Measurements from ENCODE around the gene SLC37A1. TPM values are rescaled to one million over a fixed set of nuclear protein-coding genes. Genes with fewer than 3 reads are reported as not detected.
"Not testable (repeated sequence)": the region's sequence is repeated elsewhere in the genome, so short reads cannot be mapped to it uniquely, and the experiment has no call there.

The SLC37A1 gene
- total RNA-seq, 4 donors from 2014 or later = 2.3 to 8.8 (median 6.3) TPM

DNA sequence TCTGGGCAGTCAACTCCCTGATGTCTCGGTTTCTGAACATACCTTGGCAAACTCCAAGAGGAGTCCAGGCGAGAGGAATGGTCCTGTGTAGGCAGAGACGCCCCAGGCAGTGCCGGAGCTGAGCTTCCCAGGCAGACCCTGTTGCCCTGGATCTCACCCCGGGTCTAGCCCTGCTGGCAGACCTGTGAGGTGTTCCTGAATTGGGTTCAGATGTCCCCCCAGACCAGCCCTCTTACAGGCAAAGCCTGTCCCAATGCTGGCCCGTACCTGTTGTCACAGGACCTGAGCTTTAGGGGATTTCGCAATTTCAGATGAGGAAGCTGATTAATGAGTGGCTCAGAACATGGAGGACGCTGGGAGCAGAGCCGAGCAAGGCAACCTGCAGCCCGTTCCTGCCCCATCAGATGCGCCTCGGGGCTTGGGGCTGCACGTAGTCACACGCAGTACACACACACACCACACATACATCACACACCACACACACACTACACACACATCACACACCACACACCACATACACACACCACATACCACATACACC lies 101.2 kb downstream of the SLC37A1 start:
- intact Hi-C loops (cut with DNase I; ENCODE audit: low total_unique reads) = no loop called here
- H3K4me1 ChIP-seq = no peaks in the 10 kb centered on the region
- no peak for TF ChIP-seq POLR2A (IDR thresholded peaks at IDR 0.05)
- TF ChIP-seq, protein P1, sequence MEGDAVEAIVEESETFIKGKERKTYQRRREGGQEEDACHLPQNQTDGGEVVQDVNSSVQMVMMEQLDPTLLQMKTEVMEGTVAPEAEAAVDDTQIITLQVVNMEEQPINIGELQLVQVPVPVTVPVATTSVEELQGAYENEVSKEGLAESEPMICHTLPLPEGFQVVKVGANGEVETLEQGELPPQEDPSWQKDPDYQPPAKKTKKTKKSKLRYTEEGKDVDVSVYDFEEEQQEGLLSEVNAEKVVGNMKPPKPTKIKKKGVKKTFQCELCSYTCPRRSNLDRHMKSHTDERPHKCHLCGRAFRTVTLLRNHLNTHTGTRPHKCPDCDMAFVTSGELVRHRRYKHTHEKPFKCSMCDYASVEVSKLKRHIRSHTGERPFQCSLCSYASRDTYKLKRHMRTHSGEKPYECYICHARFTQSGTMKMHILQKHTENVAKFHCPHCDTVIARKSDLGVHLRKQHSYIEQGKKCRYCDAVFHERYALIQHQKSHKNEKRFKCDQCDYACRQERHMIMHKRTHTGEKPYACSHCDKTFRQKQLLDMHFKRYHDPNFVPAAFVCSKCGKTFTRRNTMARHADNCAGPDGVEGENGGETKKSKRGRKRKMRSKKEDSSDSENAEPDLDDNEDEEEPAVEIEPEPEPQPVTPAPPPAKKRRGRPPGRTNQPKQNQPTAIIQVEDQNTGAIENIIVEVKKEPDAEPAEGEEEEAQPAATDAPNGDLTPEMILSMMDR (IDR thresholded peaks at IDR 0.05) = no peak
- no peaks in the 10 kb centered on the region for H3K27me3 ChIP-seq
- H3K4me3 ChIP-seq = no peak overlapping the region
- no peaks in the 10 kb centered on the region for H3K36me3 ChIP-seq
- DNase-seq = peak in 1 of 2 donors; percentile 4
- H3K9me3 ChIP-seq = peaks cover 0 to 4% of the 10 kb centered on the region in 2 donors
- H3K27ac ChIP-seq = no peak overlapping the region

DNA sequence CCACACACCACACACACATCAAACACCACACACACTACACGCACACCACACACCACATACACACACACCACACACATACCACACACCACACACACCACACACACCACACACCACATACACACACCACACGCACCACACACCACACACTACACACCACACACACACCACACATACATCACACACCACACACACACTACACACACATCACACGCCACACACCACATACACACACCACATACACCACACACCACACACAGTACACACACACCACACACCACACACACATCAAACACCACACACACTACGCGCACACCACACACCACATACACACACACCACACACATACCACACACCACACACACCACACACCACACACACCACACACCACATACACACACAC lies 101.7 kb downstream of the SLC37A1 start:
- H3K4me3 ChIP-seq; H3K4me1 ChIP-seq; DNase-seq; H3K36me3 ChIP-seq; H3K27ac ChIP-seq; H3K9me3 ChIP-seq; intact Hi-C loops (cut with DNase I; ENCODE audit: low total_unique reads); H3K27me3 ChIP-seq: not testable (repeated sequence)

DNA sequence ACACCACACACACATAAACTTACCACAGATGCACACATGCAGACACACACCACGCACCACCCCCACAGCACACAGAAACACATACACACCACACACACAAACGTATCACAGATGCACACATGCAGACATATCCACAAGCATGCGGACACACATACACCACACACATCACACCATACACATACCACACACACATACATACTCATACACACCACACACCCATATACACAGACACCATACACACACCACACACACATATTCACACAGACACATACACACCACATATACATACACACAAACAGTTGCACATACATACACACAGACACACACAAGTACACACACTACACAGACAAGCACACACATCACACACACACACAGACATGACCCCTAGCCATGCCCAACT lies 102.3 kb downstream of the SLC37A1 start:
- TF ChIP-seq, protein P1 (IDR thresholded peaks at IDR 0.05) = no peak
- TF ChIP-seq POLR2A (IDR thresholded peaks at IDR 0.05) = no peak
- Histone ChIP-seq H3K9me3 (peaks cover 0 to 4% of the 10 kb centered on the region in 2 donors), H3K27me3 (no peaks in the 10 kb centered on the region), H3K36me3 (no peaks in the 10 kb centered on the region), H3K27ac (no peak overlapping the region), H3K4me3 (no peak overlapping the region), H3K4me1 (no peaks in the 10 kb centered on the region)
- DNase-seq = peak in 1 of 2 donors; percentile 2
- intact Hi-C loops (cut with DNase I; ENCODE audit: low total_unique reads) = no loop called here

DNA sequence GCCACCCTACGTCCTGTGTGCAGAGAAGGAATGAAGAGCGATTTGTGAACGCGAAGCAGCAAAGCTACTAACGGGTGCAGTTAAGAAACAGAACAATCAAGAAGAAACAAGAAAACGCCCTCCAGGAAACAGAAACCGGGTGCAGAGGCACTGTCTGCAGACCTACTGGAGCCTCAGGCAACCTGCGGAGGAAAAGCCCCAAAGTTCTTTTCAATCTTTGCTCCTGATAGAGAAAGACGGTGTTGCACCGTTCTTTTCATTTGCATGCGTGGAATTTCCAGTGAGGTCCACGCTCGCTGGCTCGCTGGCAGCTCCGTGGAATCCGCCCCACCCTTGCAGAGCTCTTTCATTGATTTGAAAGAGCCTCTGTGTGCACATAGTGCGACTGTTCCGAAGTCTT lies 102.8 kb downstream of the SLC37A1 start:
- Histone ChIP-seq H3K27me3 (no peaks in the 10 kb centered on the region), H3K9me3 (peaks cover 0 to 4% of the 10 kb centered on the region in 2 donors), H3K4me1 (no peaks in the 10 kb centered on the region), H3K27ac (no peak overlapping the region), H3K36me3 (no peaks in the 10 kb centered on the region), H3K4me3 (no peak overlapping the region)
- no peak for TF ChIP-seq POLR2A (IDR thresholded peaks at IDR 0.05)
- TF ChIP-seq, protein P1 (IDR thresholded peaks at IDR 0.05) = no peak
- peak in 1 of 2 donors; percentile 1 for DNase-seq
- intact Hi-C loops (cut with DNase I; ENCODE audit: low total_unique reads) = no loop called here

DNA sequence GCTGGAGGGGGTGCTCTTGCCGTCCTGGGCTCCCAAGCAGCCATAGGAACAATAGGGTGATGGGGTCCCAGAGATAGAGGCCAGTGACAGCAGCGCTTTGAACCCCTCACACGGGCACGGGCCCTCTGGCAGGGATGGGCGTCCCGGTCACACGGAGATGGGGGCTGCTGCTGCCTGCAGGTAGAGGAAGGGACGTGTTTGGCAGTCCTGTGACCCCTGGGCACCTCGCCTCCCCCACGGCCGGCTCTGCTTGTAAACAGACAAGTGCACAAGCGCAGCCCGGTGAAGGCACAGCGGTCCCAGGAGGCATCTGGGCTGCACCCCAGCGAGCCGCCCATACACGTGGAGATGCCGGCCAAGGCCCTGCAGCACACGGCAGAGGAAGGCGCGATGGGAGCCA lies 103.3 kb downstream of the SLC37A1 start:
- peak in 1 of 2 donors; percentile 9 for DNase-seq
- no peaks in the 10 kb centered on the region for H3K4me1 ChIP-seq
- no peaks in the 10 kb centered on the region for H3K27me3 ChIP-seq
- H3K36me3 ChIP-seq = no peaks in the 10 kb centered on the region
- no peak for TF ChIP-seq POLR2A (IDR thresholded peaks at IDR 0.05)
- TF ChIP-seq, protein P1 (IDR thresholded peaks at IDR 0.05) = no peak
- no peak overlapping the region for H3K27ac ChIP-seq
- no peak overlapping the region for H3K4me3 ChIP-seq
- H3K9me3 ChIP-seq = peaks cover 0 to 3% of the 10 kb centered on the region in 2 donors
- intact Hi-C loops (cut with DNase I; ENCODE audit: low total_unique reads) = no loop called here

DNA sequence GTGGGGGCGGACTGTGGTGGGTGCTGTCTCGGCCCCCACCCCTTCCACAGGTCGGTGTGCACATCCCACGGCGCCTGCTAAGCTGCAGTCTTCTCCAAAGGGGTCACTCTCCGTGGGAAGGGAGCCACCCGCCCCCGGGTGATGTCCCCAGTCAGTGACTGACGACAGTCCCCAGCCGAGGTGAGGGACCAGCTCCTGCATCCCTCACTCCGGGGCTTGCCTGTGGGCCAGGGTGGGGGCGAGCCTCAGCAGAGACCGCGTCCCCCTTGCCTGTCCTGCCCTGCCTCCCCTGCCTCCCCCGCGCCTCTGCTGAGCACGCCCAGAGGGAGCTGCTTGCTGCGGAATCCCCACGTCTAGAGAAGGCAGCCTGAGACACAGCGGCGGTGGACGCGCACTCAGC lies 103.8 kb downstream of the SLC37A1 start:
- intact Hi-C loops (cut with DNase I; ENCODE audit: low total_unique reads) = no loop called here
- DNase-seq = peak in 1 of 2 donors; percentile 9
- TF ChIP-seq, protein P1 (IDR thresholded peaks at IDR 0.05) = no peak
- no peak for TF ChIP-seq POLR2A (IDR thresholded peaks at IDR 0.05)
- H3K36me3 ChIP-seq = no peaks in the 10 kb centered on the region
- no peak overlapping the region for H3K27ac ChIP-seq
- H3K4me3 ChIP-seq = no peak overlapping the region
- no peaks in the 10 kb centered on the region for H3K27me3 ChIP-seq
- no peaks in the 10 kb centered on the region for H3K4me1 ChIP-seq
- H3K9me3 ChIP-seq = no peaks in the 10 kb centered on the region

All from uterus (tissue), 4 donors.